HEK293 (cell line): ENCODE data around the gene B4GALT5.
A peak's percentile ranks its signal among the peaks of the same experiment; 100 is the strongest.
"Not testable (repeated sequence)": the region's sequence is repeated elsewhere in the genome, so short reads cannot be mapped to it uniquely, and the experiment has no call there.

Experiments
- CTCF ChIA-PET: fragments of 350-600 bp; formaldehyde crosslinking; extraction: SDS; loops from one replicate; lab custom pipeline; 2021; ENCODE audit warnings: antibody characterized with exemption; lab: Yijun Ruan, JAX
- POLR2A ChIA-PET: fragments of 300-600 bp; formaldehyde crosslinking; extraction: SDS; loops from one replicate; lab custom pipeline; 2020; ENCODE audit warnings: antibody characterized with exemption, inconsistent platforms; lab: Yijun Ruan, JAX
- H3K27ac ChIP-seq: fragments of 200-500 bp; sonication (Bioruptor generic); 2 replicates; pipeline ENCODE4 v1.5.1; 2014; ENCODE audit warnings: low read depth, low read length, control low read depth, inconsistent platforms; ENCODE audit errors: extremely low read depth
- H3K36me3 ChIP-seq, 2 experiments: fragments of 200-500 bp in 1 of 2; sonication (Bioruptor generic) in 1 of 2; 1 replicate in 1 of 2; 2 replicates in 1 of 2; pipeline ENCODE4 v1.5.1; 2014 to 2017; ENCODE audit warnings: inconsistent platforms in 2 of 2, low read length in 2 of 2; ENCODE audit not compliant: control insufficient read depth in 2 of 2, insufficient read depth in 1 of 2
- H3K4me1 ChIP-seq: fragments of 200-500 bp; sonication (Bioruptor generic); 2 replicates; pipeline ENCODE4 v1.5.1; 2014; ENCODE audit warnings: mild to moderate bottlenecking, low read length, inconsistent platforms; ENCODE audit not compliant: control insufficient read depth, insufficient read depth
- H3K4me3 ChIP-seq: 2 replicates; pipeline ENCODE4 v1.5.1; 2011; ENCODE audit warnings: low read depth, mild to moderate bottlenecking, control low read depth, low read length, moderate library complexity
- H3K9me3 ChIP-seq: fragments of 200-500 bp; sonication (Bioruptor generic); 2 replicates; pipeline ENCODE4 v1.5.1; 2014; ENCODE audit warnings: low read depth, low read length, inconsistent platforms; ENCODE audit not compliant: control insufficient read depth, insufficient read depth
- GLIS2 ChIP-seq: fragments of 450-650 bp; formaldehyde crosslinking; IDR thresholded peaks from 2 replicates; pipeline ENCODE4 v1.5.1; 2016; ENCODE audit warnings: missing biosample characterization, missing genetic modification characterization
- PRDM4 ChIP-seq: fragments of 450-650 bp; formaldehyde crosslinking; IDR thresholded peaks from 2 replicates; pipeline ENCODE4 v1.5.1; 2017; ENCODE audit warnings: missing biosample characterization, missing genetic modification characterization
- REST ChIP-seq: fragments of 450-650 bp; formaldehyde crosslinking; IDR thresholded peaks from 2 replicates; pipeline ENCODE4 v1.5.1; 2016; ENCODE audit warnings: missing biosample characterization, missing genetic modification characterization
- ZBTB20 ChIP-seq: fragments of 450-650 bp; formaldehyde crosslinking; IDR thresholded peaks from 2 replicates; pipeline ENCODE4 v1.5.1; 2016; ENCODE audit warnings: missing biosample characterization, missing genetic modification characterization
- ZNF114 ChIP-seq: fragments of 450-650 bp; formaldehyde crosslinking; IDR thresholded peaks from 2 replicates; pipeline ENCODE4 v1.5.0; 2017; ENCODE audit warnings: missing biosample characterization, missing genetic modification characterization
- ZNF18 ChIP-seq: fragments of 450-650 bp; formaldehyde crosslinking; IDR thresholded peaks from 2 replicates; pipeline ENCODE4 v1.5.1; 2016; ENCODE audit warnings: missing biosample characterization, missing genetic modification characterization
- ZNF23 ChIP-seq: fragments of 450-650 bp; formaldehyde crosslinking; IDR thresholded peaks from 2 replicates; pipeline ENCODE4 v1.5.1; 2016; ENCODE audit warnings: missing biosample characterization, missing genetic modification characterization, borderline replicate concordance
- ZNF354C ChIP-seq: fragments of 450-650 bp; formaldehyde crosslinking; IDR thresholded peaks from 2 replicates; pipeline ENCODE4 v1.5.1; 2016; ENCODE audit warnings: missing biosample characterization, missing genetic modification characterization, low read depth, borderline replicate concordance
- ZNF433 ChIP-seq: fragments of 450-650 bp; formaldehyde crosslinking; IDR thresholded peaks from 2 replicates; pipeline ENCODE4 v1.5.1; 2016; ENCODE audit warnings: missing biosample characterization, missing genetic modification characterization, low read depth
- ZNF544 ChIP-seq: fragments of 450-650 bp; formaldehyde crosslinking; IDR thresholded peaks from 2 replicates; pipeline ENCODE4 v1.5.0; 2017; ENCODE audit warnings: missing biosample characterization, missing genetic modification characterization
- ZNF776 ChIP-seq: fragments of 450-650 bp; formaldehyde crosslinking; IDR thresholded peaks from 2 replicates; pipeline ENCODE4 v1.5.0; 2017; ENCODE audit warnings: missing biosample characterization, missing genetic modification characterization, borderline replicate concordance
- ZNF791 ChIP-seq: fragments of 450-650 bp; formaldehyde crosslinking; IDR thresholded peaks from 2 replicates; pipeline ENCODE4 v1.5.1; 2016; ENCODE audit warnings: missing biosample characterization, missing genetic modification characterization
- TF ChIP-seq, protein P1 (sequence below): fragments of 450-650 bp; formaldehyde crosslinking; conservative IDR thresholded peaks from 2 replicates; pipeline ENCODE4 v1.5.1; 2016; ENCODE audit warnings: low read depth, missing biosample characterization, missing genetic modification characterization

B4GALT5 gene

DNA sequence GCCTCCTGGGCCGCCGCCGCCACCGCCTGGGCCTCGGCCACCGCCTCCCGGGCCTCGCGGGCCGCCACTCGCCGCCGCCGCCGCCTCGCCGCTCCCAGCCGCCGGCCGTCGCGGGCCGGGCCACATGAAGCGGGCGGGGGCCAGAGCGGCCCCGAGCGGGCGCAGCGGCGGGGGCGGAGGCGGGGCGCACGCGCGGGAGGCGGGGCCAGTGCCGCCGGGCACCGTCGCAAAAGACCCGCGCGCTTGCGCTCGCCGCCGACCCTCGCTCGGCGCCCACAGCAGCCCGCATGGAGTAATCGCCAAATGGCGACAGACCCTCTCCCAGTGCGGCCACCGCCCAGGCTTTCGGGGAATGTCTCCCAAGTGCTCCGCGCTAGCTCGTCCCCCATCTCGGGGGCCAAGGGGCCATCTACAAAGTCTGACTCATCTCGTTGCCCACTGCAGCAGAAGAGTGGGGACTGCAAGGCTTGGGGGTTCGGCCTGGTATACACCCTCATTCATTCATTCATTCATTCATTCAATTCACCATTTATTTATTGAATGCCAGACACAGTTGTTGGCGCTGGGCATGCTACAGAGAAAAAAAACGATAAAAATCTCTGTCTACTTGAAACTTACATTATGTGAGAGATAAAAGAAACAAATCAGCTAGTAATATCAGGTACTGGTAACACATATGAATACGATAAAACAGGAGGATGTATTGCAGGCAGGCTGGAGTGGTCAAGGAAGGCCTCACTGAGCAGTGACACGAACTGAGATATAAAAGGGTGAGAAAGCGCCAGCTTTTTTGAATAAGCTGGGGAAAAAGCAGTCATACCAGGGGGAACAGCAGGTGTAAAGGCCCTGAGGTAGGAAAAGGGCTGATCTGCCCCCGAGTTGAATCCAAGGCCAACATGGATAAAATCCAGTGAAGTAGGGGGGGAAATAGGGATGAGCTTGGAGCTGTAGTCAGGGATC, at the start of gene B4GALT5 (continued):
- TF ChIP-seq ZNF791 (tag by site-specific recombination): no peak
- TF ChIP-seq ZNF114: no peak
- no peak for TF ChIP-seq ZNF544 (tag by site-specific recombination)

GRCh38 chr20:49762940-49763766, 49.5 kb upstream of the B4GALT5 start:
- no peaks in the 10 kb centered on the region for H3K4me1 ChIP-seq
- CTCF ChIA-PET: interaction anchor here (0.6 to 1.4 kb wide), 3 partner anchors 77 to 154 kb away, joined by 3 to 4 read pairs (median 4); no protein-coding TSS in a partner anchor
- no peaks in the 10 kb centered on the region for H3K9me3 ChIP-seq
- POLR2A ChIA-PET: no interaction called here
- H3K36me3 ChIP-seq: no peaks in the 10 kb centered on the region
- no peak for TF ChIP-seq GLIS2 (tag by site-specific recombination)
- TF ChIP-seq PRDM4 (tag by site-specific recombination): peak; percentile 55; the same call in 1 of the 2 replicates
- H3K27ac ChIP-seq: no peak overlapping the region
- no peak overlapping the region for H3K4me3 ChIP-seq

DNA sequence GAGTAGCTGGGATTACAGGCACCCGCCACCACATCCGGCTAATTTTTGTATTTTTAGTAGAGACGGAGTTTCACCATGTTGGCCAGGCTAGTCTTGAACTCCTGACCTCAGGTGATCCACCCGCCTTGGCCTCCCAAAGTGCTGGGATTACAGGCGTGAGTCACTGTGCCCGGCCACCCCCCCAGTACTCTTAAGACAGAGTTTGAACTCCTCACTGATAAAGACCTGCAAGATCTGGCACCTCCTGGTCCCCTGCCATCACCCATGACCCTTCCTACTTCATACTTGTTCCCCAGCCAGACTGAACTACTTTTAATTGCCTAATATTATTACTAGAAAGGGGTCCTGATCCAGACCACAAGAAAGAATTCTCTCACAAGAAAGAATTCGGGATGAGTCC, 48.2 kb upstream of the B4GALT5 start:
- not testable (repeated sequence) for H3K27ac ChIP-seq, H3K9me3 ChIP-seq, H3K4me3 ChIP-seq, H3K36me3 ChIP-seq, H3K4me1 ChIP-seq
- ChIA-PET POLR2A (interaction anchor here (0.7 kb wide), 1 partner anchor 48 kb away, joined by 3 read pairs; no protein-coding TSS in a partner anchor), CTCF (interaction anchor here (1.2 kb wide), 1 partner anchor 154 kb away, joined by 3 read pairs; no protein-coding TSS in a partner anchor)

- H3K36me3 ChIP-seq: no peaks in the 10 kb centered on the region
- CTCF ChIA-PET: no interaction called here
- no peaks in the 10 kb centered on the region for H3K9me3 ChIP-seq
- POLR2A ChIA-PET: no interaction called here
- H3K4me3 ChIP-seq: no peak overlapping the region
- H3K27ac ChIP-seq: no peak overlapping the region
- no peaks in the 10 kb centered on the region for H3K4me1 ChIP-seq
- TF ChIP-seq ZNF354C: no peak
- TF ChIP-seq ZNF23: no peak
- no peak for TF ChIP-seq ZNF18 (tag by site-specific recombination)
- no peak for TF ChIP-seq REST (tag by site-specific recombination)
- TF ChIP-seq ZNF776 (tag by site-specific recombination): no peak
- TF ChIP-seq ZBTB20 (tag by site-specific recombination): no peak
- TF ChIP-seq, protein P1, sequence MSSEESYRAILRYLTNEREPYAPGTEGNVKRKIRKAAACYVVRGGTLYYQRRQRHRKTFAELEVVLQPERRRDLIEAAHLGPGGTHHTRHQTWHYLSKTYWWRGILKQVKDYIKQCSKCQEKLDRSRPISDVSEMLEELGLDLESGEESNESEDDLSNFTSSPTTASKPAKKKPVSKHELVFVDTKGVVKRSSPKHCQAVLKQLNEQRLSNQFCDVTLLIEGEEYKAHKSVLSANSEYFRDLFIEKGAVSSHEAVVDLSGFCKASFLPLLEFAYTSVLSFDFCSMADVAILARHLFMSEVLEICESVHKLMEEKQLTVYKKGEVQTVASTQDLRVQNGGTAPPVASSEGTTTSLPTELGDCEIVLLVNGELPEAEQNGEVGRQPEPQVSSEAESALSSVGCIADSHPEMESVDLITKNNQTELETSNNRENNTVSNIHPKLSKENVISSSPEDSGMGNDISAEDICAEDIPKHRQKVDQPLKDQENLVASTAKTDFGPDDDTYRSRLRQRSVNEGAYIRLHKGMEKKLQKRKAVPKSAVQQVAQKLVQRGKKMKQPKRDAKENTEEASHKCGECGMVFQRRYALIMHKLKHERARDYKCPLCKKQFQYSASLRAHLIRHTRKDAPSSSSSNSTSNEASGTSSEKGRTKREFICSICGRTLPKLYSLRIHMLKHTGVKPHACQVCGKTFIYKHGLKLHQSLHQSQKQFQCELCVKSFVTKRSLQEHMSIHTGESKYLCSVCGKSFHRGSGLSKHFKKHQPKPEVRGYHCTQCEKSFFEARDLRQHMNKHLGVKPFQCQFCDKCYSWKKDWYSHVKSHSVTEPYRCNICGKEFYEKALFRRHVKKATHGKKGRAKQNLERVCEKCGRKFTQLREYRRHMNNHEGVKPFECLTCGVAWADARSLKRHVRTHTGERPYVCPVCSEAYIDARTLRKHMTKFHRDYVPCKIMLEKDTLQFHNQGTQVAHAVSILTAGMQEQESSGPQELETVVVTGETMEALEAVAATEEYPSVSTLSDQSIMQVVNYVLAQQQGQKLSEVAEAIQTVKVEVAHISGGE (tag by site-specific recombination): no peak
- no peak for TF ChIP-seq ZNF433 (tag by site-specific recombination)
These were observed 45.7 kb upstream of the B4GALT5 start for GRCh38 chr20:49759266-49759950.
